Stimulated activated CD4-positive, alpha-beta T cell treated with anti-CD3 and anti-CD28 coated beads, Interleukin-2, amount 100 ng/mL, for 48 hours (primary cell): Measurements from ENCODE around the gene DISC1.
A peak's percentile ranks its signal among the peaks of the same experiment; 100 is the strongest.
"Not testable (repeated sequence)": the region's sequence is repeated elsewhere in the genome, so short reads cannot be mapped to it uniquely, and the experiment has no call there.

Source experiments
- DNase-seq, 2 donors: peaks; one replicate each; pipeline ENCODE4 v3.0.0-alpha.2; 2020

DISC1 gene

GRCh38 chr1:231606712-231607111, 19.9 kb upstream of the DISC1 start:
- no peak for DNase-seq

DNA sequence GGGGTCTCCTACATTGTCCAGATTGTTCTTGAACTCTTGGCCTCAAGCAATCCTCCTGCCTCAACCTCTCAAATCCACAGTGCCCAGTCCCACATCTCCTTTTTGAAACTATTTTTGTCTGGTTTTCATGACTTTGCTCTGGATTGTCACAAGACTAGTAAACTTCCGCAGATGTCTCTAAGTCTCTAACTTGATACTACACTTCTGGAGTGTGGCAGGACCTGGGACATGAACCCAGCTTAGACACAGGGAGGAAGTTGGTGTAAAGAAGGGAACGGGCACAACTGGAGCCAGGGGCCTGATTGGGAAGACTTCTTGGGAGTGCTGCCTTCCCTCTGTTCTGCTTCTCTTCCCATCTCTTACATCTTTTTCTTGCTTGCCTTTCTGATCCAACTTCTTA, 16.2 kb upstream of the DISC1 start:
- no peak for DNase-seq

DNA sequence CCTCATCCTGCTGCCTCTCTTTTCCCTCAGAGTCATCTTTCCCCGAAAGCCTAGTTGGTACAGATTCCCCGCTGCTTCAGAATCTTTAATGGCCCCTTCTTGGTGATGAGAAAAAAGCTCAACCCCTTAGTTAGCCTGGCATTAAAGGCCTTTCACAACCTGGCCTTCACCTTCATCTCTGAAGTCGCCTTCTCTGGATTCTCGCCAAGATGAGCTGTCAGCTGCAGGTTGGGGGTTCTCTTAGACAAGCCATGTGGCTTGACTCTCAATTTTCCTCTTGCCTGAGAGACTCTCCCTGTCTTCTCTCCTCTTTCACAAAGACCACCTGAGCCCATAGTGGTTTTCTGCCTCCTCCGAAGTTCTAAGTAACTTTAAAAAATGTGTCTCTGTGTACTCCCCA, 15.5 kb upstream of the DISC1 start:
- DNase-seq = no peak

DNA sequence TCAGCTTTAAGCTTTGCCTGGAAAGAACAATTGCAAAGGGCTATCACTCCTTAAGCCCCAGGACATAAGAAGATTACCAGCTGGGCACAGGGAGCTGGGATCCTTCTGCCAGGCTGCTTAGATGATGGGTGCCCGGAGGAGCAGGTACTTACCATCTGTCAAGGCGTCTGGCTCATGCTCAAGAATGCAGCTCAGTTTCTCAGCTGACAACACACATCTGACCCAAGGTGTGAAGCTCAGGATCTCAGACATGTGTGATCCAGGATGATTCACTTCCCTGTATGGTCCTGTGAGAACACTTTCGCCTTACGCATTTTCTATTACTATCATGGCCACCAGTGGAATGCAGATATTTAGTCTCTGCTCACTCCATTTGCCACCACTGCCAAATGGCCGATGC, 14.7 kb upstream of the DISC1 start:
- no peak for DNase-seq

GRCh38 chr1:231612393-231613089, 14.0 kb upstream of the DISC1 start:
- DNase-seq = no peak

GRCh38 chr1:231613419-231614349, 12.9 kb upstream of the DISC1 start:
- DNase-seq = no peak

GRCh38 chr1:231616667-231617066, 9.9 kb upstream of the DISC1 start:
- DNase-seq = no peak

DNA sequence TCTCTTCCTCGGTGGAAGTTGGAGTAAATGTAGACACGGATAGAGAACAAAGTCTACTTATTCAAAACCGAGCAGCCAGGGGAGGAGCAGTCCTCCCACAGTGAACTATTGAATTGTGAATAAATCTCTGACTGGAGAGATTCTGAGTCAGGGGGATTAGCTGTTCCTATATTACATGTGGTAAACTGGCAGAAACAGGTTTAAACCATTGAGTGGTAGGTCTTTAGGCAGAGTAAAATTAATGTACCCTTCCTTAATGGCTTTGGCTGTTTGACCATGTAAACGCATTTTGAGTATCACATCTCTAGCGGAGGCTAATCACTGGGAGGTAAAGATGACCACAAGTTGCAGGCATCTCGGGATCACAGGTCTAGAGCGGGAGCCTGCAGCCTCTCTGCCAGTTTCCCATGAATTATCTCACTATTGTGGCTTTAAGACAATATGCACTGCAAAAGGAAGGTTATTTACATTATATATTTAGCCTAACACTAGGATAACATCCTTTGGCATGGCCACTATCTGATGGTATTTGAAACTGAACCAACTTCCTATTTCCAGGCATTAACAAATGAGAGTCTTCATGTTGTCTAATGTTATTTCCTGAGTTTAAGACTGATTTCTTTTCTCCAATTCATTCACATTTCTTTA, 7.9 kb upstream of the DISC1 start:
- no peak for DNase-seq

DNA sequence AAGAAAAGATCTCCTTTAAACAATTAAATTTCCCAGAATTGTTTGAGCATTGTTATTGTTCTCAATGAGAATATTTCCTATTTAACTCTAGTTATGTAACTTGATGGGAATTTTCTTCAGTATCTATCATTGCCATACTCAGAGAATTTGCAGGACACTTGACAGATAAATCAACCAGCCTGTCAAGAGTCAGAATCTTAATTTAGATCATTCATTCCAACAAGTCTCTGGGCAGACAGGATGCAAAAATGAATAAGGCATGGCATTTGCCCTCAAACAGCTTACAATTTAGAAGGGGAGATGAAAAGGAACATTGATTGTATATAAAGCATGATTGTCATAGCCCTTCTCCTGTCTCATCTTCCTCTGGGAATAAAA, 7.3 kb upstream of the DISC1 start:
- DNase-seq = no peak

DNA sequence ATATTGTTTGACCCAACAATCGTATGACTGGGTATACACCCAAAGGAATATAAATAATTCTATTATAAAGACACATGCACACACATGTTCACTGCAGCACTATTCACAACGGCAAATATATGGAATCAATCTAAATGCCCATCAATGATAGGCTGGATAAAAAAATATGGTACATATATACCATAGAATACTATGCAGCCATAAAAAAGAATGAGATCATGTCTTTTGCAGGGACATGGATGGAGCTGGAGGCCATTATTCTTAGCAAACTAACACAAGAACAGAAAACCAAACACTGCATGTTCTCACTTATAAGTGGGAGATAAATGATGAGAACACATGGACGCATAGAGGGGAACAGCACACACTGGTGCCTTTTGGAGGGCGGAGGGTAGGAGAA, 1.5 kb upstream of the DISC1 start:
- not testable (repeated sequence) for DNase-seq

DNA sequence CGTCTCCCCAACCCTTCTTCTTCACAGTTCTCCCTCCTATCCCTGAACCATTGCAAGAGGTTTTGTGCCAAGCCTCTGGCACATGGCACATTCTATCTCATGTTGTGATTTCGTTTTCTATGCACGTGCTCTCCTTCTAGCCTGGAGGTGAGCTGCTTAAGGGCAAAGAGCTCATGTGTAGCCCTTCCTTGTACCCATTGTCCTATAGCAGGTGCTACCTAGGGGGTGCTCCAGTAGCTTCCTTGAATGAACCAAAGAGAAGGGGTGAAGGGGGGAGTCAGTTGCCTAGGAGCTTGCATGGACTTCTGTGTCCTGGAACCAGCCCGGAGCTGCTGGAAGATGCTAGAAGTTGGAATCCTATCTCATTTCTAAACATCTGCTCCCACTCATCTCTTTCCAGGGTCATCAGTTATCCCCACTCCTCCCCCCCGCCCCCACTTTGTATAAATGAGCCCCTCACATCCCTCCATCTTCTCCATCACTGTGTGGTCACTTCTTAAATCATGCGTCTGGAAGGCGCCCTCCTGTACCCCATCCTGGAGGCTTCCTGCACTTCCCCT, 535 bp upstream of the DISC1 start:
- DNase-seq = no peak

- peak in 1 of 2 donors; percentile 21 for DNase-seq
Measured at GRCh38 chr1:231626951-231627614, 493 bp downstream of the DISC1 start.

DNA sequence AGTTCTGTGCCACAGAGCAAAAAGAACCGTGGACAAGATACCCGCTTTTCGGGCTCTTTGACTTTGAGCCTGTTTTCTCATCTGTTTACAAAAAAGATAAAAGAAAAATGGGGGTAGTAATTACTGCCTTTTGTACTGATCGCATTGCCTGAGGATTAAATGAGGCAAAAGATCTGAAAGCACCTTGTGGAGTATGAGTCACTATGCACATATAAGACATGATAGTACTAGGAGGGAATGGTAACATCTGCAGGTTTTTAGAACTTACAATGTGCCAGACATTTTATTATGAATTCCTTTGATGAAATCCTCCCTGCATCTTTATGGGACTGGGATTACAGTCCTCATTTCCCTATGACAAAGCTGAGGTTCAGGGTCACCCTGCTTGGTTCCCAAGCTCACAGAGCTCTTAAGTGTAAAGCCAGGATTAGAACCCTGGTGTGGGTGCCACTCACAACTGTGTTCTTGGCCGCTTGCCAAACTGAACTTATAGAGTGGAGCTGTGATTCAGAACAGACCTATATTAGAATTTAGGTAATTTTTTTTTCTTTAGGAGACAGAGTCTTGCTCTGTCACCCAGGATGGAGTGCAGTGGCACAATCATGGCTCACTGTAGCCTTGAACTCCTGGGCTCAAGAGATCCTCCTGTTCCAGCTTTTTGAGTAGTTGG, 1.8 kb downstream of the DISC1 start:
- peak; percentile 51 to 56 for DNase-seq

DNA sequence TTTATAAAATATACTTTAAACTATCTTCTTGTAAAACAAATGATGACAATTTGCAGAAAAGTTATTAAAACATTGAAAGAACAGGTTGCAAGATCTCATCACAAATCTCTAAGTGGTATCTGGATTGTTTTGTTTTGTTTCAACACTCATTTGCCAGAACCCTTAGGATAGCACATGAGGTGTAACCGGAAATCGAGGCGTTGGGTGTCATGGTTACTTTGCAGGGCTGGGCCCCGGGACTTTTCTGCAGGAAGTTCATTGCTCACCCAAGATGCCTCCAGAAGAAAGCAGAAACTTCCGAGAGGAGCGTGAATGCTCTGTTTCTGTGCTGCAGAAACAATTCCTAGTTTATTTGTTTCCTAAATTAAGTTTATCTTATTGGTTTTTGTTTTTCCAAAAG, 2.5 kb downstream of the DISC1 start:
- no peak for DNase-seq

GRCh38 chr1:231630558-231631205, 4.1 kb downstream of the DISC1 start:
- DNase-seq = no peak

- DNase-seq = no peak
Measured at GRCh38 chr1:231631717-231632116, 5.1 kb downstream of the DISC1 start.

DNA sequence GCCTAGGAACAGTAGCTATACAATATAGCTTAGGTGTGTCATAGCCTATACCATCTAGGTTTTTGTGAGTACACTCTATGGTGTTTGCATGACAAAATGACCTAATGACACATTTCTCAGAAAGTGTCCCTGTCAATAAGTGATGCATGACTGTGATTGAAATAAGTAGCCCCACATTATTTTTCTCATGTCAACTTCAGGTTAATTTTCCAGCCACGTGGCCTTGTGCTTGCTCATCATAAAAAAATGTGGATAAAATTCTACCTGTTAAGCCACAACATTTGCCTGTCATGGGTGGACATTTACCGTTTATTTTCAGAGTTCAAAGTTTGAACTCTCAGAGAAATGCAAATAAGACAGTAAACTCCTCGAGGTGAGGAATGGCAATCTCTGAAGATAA, 5.5 kb downstream of the DISC1 start:
- DNase-seq = no peak

DNA sequence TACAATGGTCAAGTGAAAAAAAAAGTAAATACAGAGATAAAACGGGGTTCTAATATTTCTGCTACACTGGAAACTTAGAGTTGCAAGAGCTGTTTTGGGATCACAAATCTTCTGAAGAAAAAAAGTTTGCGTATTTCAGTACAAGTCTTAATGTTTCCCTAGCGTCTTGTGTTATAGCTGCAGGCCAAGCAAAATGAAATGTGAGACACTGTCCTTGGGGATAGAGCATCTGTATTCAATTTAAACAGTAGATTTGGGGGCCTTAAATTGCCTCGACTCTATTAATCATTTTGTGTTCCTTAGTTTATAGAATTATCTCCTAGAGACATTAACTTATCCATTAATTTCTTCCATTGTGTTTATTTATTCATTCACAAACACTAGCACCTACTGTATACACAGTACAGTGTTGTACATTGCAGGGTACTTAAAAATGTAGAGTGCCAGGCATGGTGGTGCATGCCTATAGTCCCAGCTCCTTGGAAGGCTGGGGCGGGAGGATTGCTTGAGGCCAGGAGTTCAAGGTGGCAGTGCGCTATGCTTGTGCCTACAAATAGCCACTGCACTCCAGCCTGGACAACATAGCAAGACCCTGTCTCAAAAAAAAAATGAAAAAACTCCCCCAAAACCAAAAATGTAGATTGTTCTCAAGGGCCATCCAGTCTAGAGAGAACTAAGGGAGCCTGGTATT, 7.9 kb downstream of the DISC1 start:
- DNase-seq = no peak

- no peak for DNase-seq
Measured at GRCh38 chr1:231636157-231636556, 9.6 kb downstream of the DISC1 start.

- DNase-seq = not testable (repeated sequence)
Measured at GRCh38 chr1:231636922-231637321, 10.3 kb downstream of the DISC1 start.

GRCh38 chr1:231638647-231639046, 12.1 kb downstream of the DISC1 start:
- no peak for DNase-seq
